G401 (cell line): ENCODE data around the gene CTNND2. TPM values are rescaled to one million over a fixed set of nuclear protein-coding genes. Genes with fewer than 3 reads are reported as not detected.

ENCODE experiments used
- DNase-seq: peaks from one replicate; pipeline ENCODE4 v3.0.0-alpha.2; 2015; ENCODE audit warnings: low spot score
- in situ Hi-C: cut with HindIII; loops from 2 replicates; pipeline ENCODE4 v1.10.0; 2016; ENCODE audit warnings: low sequenced_read_pairs, mixed read lengths
- total RNA-seq: library from RNA; depleted of rRNA; stranded (reverse); fragments of >200 nt; shearing (Covaris generic); gene quantifications from 2 replicates; pipeline ENCODE4 v1.2.3, GENCODE V29; 2014

Gene CTNND2
- total RNA-seq, 1 experiment from 2014 or later, result not detected

GRCh38 chr5:11792621-11793020, 111.6 kb downstream of the CTNND2 start:
- in situ Hi-C loops, result no loop called here
- DNase-seq, result peak; percentile 85

- DNase-seq, result peak; percentile 38
- in situ Hi-C loops, result no loop called here
Observed at GRCh38 chr5:11791792-11792191, 112.5 kb downstream of the CTNND2 start.

- in situ Hi-C loops, result no loop called here
- DNase-seq, result no peak
Observed at GRCh38 chr5:11790201-11790600, 114.0 kb downstream of the CTNND2 start.

GRCh38 chr5:11785771-11786352, 118.4 kb downstream of the CTNND2 start:
- in situ Hi-C loops, result no loop called here
- peak; percentile 48 for DNase-seq

GRCh38 chr5:11780641-11781345, 123.5 kb downstream of the CTNND2 start:
- in situ Hi-C loops, result no loop called here
- DNase-seq, result no peak

GRCh38 chr5:11777096-11777495, 127.2 kb downstream of the CTNND2 start:
- in situ Hi-C loops, result no loop called here
- no peak for DNase-seq

- no peak for DNase-seq
- in situ Hi-C loops, result no loop called here
Observed at GRCh38 chr5:11770310-11770709, 133.9 kb downstream of the CTNND2 start.

GRCh38 chr5:11760934-11761603, 143.2 kb downstream of the CTNND2 start:
- no peak for DNase-seq
- in situ Hi-C loops, result no loop called here

- in situ Hi-C loops, result no loop called here
- no peak for DNase-seq
Observed at GRCh38 chr5:11758321-11758720, 145.9 kb downstream of the CTNND2 start.

GRCh38 chr5:11757661-11758060, 146.6 kb downstream of the CTNND2 start:
- no peak for DNase-seq
- in situ Hi-C loops, result no loop called here

GRCh38 chr5:11737010-11737409, 167.2 kb downstream of the CTNND2 start:
- in situ Hi-C loops, result no loop called here

GRCh38 chr5:11734369-11734768, 169.9 kb downstream of the CTNND2 start:
- in situ Hi-C loops, result no loop called here
- DNase-seq, result no peak

More at GRCh38 chr5:11737010-11737409, 167.2 kb downstream of the CTNND2 start:
- DNase-seq, result no peak

GRCh38 chr5:11733840-11734192, 170.4 kb downstream of the CTNND2 start:
- DNase-seq, result no peak
- in situ Hi-C loops, result no loop called here

- in situ Hi-C loops, result no loop called here
- DNase-seq, result no peak
Observed at GRCh38 chr5:11733185-11733839, 170.9 kb downstream of the CTNND2 start.

GRCh38 chr5:11724940-11725339, 179.3 kb downstream of the CTNND2 start:
- in situ Hi-C loops, result no loop called here

GRCh38 chr5:11719888-11720481, 184.3 kb downstream of the CTNND2 start:
- in situ Hi-C loops, result no loop called here

More at GRCh38 chr5:11724940-11725339, 179.3 kb downstream of the CTNND2 start:
- DNase-seq, result no peak

GRCh38 chr5:11715461-11716196, 188.6 kb downstream of the CTNND2 start:
- in situ Hi-C loops, result no loop called here

More at GRCh38 chr5:11719888-11720481, 184.3 kb downstream of the CTNND2 start:
- DNase-seq, result peak; percentile 50

GRCh38 chr5:11711932-11712331, 192.3 kb downstream of the CTNND2 start:
- in situ Hi-C loops, result no loop called here
- DNase-seq, result no peak

More at GRCh38 chr5:11715461-11716196, 188.6 kb downstream of the CTNND2 start:
- no peak for DNase-seq

GRCh38 chr5:11709021-11709420, 195.2 kb downstream of the CTNND2 start:
- in situ Hi-C loops, result no loop called here
- no peak for DNase-seq
